DMS153 (cell line): ENCODE data around the gene DNAH1.

ENCODE experiments used
- DNase-seq: peaks from one replicate; lab custom pipeline; 2025; lab: John Stamatoyannopoulos, UW

The DNAH1 gene

GRCh38 chr3:52357151-52358080 is 41.3 kb downstream of the DNAH1 start:
- DNase-seq = no peak

GRCh38 chr3:52358362-52358940 is 42.3 kb downstream of the DNAH1 start:
- DNase-seq = no peak

- DNase-seq = no peak
Observed at GRCh38 chr3:52359116-52359855, 43.2 kb downstream of the DNAH1 start.

- no peak for DNase-seq
Observed at GRCh38 chr3:52361011-52361410, 44.9 kb downstream of the DNAH1 start.

GRCh38 chr3:52361454-52361853 is 45.3 kb downstream of the DNAH1 start:
- no peak for DNase-seq

GRCh38 chr3:52361898-52362297 is 45.8 kb downstream of the DNAH1 start:
- no peak for DNase-seq

- DNase-seq = no peak
Observed at GRCh38 chr3:52364322-52365035, 48.4 kb downstream of the DNAH1 start.

- DNase-seq = no peak
Observed at GRCh38 chr3:52366527-52366926, 50.4 kb downstream of the DNAH1 start.

DNA sequence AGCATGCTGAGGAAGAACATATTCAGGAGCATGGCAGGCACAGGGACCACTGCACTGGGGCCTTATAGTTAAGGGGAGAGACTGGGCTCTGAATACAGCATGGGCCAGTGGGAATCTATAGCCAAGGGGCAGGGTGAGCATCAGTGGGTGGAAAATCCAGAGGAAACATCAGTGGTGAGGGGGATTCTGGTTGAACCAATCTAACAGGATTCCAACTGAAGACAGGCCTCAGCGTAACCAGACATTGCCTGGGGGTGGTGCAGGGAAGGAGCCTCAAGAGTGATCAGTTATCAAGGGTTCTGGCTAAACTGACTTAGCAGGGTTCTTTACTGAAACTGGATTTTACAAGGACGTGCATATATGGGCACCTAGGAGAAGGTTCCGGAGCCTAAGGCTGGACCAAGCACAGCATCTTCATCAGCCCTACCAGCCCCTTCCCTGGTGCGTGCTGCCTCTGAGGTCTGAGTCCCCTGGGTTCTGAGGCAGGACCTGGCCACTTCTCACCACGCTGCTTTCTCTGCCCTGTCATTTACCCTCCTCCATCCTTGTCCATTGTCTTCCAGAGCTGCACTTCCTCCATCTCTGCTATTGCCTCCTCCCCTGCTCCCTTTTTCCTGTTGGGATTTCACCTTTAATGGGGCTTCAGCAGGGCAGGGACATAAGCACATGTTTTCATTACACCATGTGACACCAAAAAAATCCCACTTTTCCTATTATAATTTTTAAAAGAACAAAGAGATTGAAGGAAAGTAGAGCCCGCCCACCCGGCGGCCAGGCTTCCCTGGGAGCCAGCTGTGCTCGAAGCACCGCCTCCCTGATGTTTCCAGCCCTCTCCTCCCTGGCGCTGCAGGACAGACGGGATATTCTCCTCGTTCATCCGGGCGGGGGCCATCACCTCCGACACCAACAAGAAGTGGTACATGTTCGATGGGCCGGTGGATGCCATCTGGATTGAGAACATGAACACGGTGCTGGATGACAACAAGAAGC is 52.1 kb downstream of the DNAH1 start:
- no peak for DNase-seq

- DNase-seq = no peak
Observed at GRCh38 chr3:52370531-52370930, 54.4 kb downstream of the DNAH1 start.

- DNase-seq = no peak
Observed at GRCh38 chr3:52372822-52373504, 56.8 kb downstream of the DNAH1 start.

DNA sequence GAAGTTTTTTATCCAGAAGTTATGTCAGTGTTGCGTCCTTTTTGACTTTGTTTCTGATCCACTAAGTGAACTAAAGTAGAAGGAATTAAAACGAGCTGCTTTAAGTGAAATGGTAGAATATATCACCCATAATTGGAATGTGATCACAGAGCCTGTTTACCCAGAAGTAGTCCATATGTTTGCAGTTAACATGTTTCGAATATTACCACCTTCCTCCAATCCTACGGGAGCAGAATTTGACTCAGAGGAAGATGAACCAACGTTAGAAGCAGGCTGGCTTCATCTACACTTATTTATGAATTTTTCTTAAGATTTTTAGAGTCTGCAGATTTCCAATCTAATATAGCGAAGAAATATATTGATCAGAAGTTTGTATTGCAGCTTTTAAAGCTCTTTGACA is 57.6 kb downstream of the DNAH1 start:
- no peak for DNase-seq

DNA sequence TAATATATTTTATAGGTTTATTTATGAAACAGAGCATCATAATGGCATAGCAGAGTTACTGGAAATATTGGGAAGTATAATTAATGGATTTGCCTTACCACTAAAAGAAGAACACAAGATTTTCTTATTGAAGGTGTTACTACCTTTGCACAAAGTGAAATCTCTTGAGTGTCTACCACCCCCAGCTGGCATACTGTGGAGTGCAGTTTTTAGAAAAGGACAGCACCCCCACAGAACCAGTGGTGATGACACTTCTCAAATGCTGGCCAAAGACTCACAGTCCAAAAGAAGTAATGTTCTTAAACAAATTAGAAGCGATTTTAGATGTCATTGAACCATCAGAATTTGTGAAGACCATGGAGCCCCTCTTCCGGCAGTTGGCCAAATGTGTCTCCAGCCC is 58.1 kb downstream of the DNAH1 start:
- no peak for DNase-seq

- DNase-seq = no peak
Observed at GRCh38 chr3:52379610-52380009, 63.5 kb downstream of the DNAH1 start.

DNA sequence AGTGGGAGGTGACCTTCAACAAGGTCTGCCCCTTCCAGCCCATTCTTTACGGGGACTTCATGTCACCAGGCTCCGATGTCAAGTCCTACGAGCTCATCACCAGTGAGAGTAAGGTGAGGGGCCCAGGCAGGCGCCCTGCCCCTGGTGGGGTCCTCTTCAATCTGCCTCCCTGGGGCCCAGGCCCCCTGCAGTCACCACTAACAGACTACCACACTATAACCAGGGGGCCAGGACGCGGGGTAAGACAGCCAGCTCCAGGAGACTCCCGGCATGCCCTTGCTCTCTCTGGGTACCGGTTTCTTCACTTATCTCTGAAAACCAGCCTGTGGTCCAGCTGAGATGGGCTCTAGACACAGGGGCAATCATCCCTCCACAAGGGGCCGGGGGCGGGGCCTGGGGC is 63.9 kb downstream of the DNAH1 start:
- no peak for DNase-seq

- DNase-seq = no peak
Observed at GRCh38 chr3:52381623-52382022, 65.5 kb downstream of the DNAH1 start.

DNA sequence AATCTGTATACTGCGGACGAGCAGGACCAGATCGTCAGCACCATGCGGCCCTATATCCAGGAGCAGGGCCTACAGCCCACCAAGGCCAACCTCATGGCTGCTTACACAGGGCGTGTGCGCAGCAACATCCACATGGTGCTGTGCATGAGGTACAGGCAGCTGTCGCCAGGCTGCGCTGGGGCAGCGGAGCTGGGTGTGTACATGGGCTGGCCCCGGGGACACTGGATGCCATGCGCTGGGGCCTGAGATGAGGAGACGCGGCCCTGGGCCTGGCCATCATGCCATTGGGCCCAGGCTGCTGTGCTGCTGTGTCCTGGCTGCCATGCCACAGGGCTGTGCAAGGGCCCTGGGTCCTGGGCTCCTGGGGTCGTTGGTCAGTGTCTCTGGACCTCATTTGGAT is 67.3 kb downstream of the DNAH1 start:
- no peak for DNase-seq

- DNase-seq = no peak
Observed at GRCh38 chr3:52384019-52384761, 68.1 kb downstream of the DNAH1 start.

- no peak for DNase-seq
Observed at GRCh38 chr3:52385157-52385556, 69.0 kb downstream of the DNAH1 start.

- no peak for DNase-seq
Observed at GRCh38 chr3:52387481-52387880, 71.4 kb downstream of the DNAH1 start.
